Parathyroid adenoma (tissue), 2 donors: ENCODE data around the gene LIMK2.
"Not testable (repeated sequence)": the region's sequence is repeated elsewhere in the genome, so short reads cannot be mapped to it uniquely, and the experiment has no call there.

ENCODE experiments used
- H2AFZ ChIP-seq: fragments of 300-600 bp; sonication (generic); one replicate; pipeline ENCODE4 v1.7.0; 2017; ENCODE audit warnings: antibody characterized with exemption, mild to moderate bottlenecking
- H3K27ac ChIP-seq: fragments of 300-600 bp; sonication (generic); one replicate; pipeline ENCODE4 v1.7.0; 2017
- H3K27me3 ChIP-seq: fragments of 300-600 bp; sonication (generic); one replicate; pipeline ENCODE4 v1.7.0; 2017; ENCODE audit warnings: low read length; ENCODE audit not compliant: control insufficient read depth, insufficient read depth
- H3K36me3 ChIP-seq: fragments of 300-600 bp; sonication (generic); one replicate; pipeline ENCODE4 v1.7.0; 2017; ENCODE audit warnings: low read length; ENCODE audit not compliant: control insufficient read depth, insufficient read depth
- H3K4me1 ChIP-seq: fragments of 300-600 bp; sonication (generic); one replicate; pipeline ENCODE4 v1.7.0; 2017; ENCODE audit warnings: control low read depth
- H3K4me2 ChIP-seq: fragments of 300-600 bp; sonication (generic); one replicate; pipeline ENCODE4 v1.7.0; 2017; ENCODE audit warnings: low read length
- H3K4me3 ChIP-seq: fragments of 300-600 bp; sonication (generic); one replicate; pipeline ENCODE4 v1.7.0; 2017; ENCODE audit warnings: low read depth, low read length
- H3K79me2 ChIP-seq: fragments of 300-600 bp; sonication (generic); one replicate; pipeline ENCODE4 v1.7.0; 2017; ENCODE audit warnings: control low read depth
- H3K9ac ChIP-seq: fragments of 300-600 bp; sonication (generic); one replicate; pipeline ENCODE4 v1.7.0; 2017; ENCODE audit warnings: mild to moderate bottlenecking
- H3K9me3 ChIP-seq: fragments of 300-600 bp; sonication (generic); one replicate; pipeline ENCODE4 v1.7.0; 2017; ENCODE audit warnings: low read length; ENCODE audit not compliant: control insufficient read depth
- TF ChIP-seq, protein P1 (sequence below): fragments of 300-600 bp; sonication (generic); IDR thresholded peaks from one replicate; pipeline ENCODE4 v1.7.0; 2017; ENCODE audit warnings: antibody characterized with exemption, mild to moderate bottlenecking
- donor health status: primary hyperparathyroidism.

Gene LIMK2

DNA sequence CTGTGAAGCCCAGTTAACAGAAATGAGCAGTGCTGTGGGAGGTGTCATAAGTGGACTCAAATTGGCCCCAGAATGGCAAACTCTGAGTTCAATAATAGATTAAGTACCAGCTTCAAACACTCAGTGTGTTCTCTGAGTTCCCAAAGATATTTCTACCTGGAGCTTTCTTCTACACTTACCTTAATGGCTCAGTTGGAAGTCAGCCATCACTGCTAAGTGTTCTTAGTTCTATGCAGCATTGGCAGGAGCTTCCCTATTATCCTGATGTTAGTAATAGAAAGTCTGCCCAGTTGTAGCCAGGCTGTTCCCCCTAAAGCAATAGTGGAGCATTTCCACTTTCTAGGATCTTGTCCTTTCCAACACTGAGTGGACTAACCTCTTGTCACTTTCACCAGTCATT is 89.9 kb downstream of the LIMK2 start:
- no peak overlapping the region for H2AFZ ChIP-seq
- no peak overlapping the region for H3K27ac ChIP-seq
- H3K4me1 ChIP-seq, result no peaks in the 10 kb centered on the region
- H3K4me3 ChIP-seq, result no peak overlapping the region
- no peaks in the 10 kb centered on the region for H3K9me3 ChIP-seq
- H3K36me3 ChIP-seq, result no peaks in the 10 kb centered on the region
- H3K27me3 ChIP-seq, result no peaks in the 10 kb centered on the region
- TF ChIP-seq, protein P1, sequence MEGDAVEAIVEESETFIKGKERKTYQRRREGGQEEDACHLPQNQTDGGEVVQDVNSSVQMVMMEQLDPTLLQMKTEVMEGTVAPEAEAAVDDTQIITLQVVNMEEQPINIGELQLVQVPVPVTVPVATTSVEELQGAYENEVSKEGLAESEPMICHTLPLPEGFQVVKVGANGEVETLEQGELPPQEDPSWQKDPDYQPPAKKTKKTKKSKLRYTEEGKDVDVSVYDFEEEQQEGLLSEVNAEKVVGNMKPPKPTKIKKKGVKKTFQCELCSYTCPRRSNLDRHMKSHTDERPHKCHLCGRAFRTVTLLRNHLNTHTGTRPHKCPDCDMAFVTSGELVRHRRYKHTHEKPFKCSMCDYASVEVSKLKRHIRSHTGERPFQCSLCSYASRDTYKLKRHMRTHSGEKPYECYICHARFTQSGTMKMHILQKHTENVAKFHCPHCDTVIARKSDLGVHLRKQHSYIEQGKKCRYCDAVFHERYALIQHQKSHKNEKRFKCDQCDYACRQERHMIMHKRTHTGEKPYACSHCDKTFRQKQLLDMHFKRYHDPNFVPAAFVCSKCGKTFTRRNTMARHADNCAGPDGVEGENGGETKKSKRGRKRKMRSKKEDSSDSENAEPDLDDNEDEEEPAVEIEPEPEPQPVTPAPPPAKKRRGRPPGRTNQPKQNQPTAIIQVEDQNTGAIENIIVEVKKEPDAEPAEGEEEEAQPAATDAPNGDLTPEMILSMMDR, result no peak
- H3K9ac ChIP-seq, result no peak overlapping the region
- no peaks in the 10 kb centered on the region for H3K79me2 ChIP-seq
- H3K4me2 ChIP-seq, result no peak overlapping the region

DNA sequence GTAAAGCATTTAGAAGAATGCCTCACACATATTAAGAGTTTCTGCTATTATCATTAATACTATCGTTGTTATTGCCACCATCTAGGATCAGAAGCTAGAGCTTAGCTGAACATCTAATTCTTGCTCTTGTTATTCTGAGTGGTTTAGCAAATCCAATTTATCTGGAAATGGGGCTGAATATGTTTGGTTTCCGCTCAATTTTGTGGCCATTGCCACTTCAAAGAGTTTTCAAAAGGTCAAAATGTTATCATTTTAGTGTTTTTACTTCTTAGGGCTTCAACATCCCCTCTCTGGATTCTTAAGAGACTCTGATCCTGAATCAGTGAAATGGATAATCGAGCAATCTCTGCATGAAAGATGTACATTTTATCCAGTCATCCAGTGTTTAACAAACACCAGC is 90.4 kb downstream of the LIMK2 start:
- no peak overlapping the region for H3K4me2 ChIP-seq
- H3K27ac ChIP-seq, result no peak overlapping the region
- H3K36me3 ChIP-seq, result no peaks in the 10 kb centered on the region
- no peaks in the 10 kb centered on the region for H3K27me3 ChIP-seq
- H2AFZ ChIP-seq, result no peak overlapping the region
- no peaks in the 10 kb centered on the region for H3K4me1 ChIP-seq
- no peaks in the 10 kb centered on the region for H3K79me2 ChIP-seq
- no peaks in the 10 kb centered on the region for H3K9me3 ChIP-seq
- TF ChIP-seq, protein P1, result no peak
- H3K4me3 ChIP-seq, result no peak overlapping the region
- no peak overlapping the region for H3K9ac ChIP-seq

GRCh38 chr22:31305194-31305593 is 93.1 kb downstream of the LIMK2 start:
- no peaks in the 10 kb centered on the region for H3K36me3 ChIP-seq
- H3K27ac ChIP-seq, result no peak overlapping the region
- H3K79me2 ChIP-seq, result no peaks in the 10 kb centered on the region
- H3K4me1 ChIP-seq, result no peaks in the 10 kb centered on the region
- H3K9ac ChIP-seq, result no peak overlapping the region
- no peaks in the 10 kb centered on the region for H3K9me3 ChIP-seq
- no peak overlapping the region for H3K4me3 ChIP-seq
- H2AFZ ChIP-seq, result no peak overlapping the region
- no peak overlapping the region for H3K4me2 ChIP-seq
- no peaks in the 10 kb centered on the region for H3K27me3 ChIP-seq
- TF ChIP-seq, protein P1, result no peak

- TF ChIP-seq, protein P1, result no peak
- Histone ChIP-seq H3K27me3 (no peaks in the 10 kb centered on the region), H2AFZ (no peak overlapping the region), H3K27ac (no peak overlapping the region), H3K4me2 (no peak overlapping the region), H3K9ac (no peak overlapping the region), H3K4me1 (no peaks in the 10 kb centered on the region), H3K4me3 (no peak overlapping the region), H3K79me2 (no peaks in the 10 kb centered on the region), H3K9me3 (no peaks in the 10 kb centered on the region), H3K36me3 (no peaks in the 10 kb centered on the region)
Observed at GRCh38 chr22:31308181-31308580, 96.1 kb downstream of the LIMK2 start.

DNA sequence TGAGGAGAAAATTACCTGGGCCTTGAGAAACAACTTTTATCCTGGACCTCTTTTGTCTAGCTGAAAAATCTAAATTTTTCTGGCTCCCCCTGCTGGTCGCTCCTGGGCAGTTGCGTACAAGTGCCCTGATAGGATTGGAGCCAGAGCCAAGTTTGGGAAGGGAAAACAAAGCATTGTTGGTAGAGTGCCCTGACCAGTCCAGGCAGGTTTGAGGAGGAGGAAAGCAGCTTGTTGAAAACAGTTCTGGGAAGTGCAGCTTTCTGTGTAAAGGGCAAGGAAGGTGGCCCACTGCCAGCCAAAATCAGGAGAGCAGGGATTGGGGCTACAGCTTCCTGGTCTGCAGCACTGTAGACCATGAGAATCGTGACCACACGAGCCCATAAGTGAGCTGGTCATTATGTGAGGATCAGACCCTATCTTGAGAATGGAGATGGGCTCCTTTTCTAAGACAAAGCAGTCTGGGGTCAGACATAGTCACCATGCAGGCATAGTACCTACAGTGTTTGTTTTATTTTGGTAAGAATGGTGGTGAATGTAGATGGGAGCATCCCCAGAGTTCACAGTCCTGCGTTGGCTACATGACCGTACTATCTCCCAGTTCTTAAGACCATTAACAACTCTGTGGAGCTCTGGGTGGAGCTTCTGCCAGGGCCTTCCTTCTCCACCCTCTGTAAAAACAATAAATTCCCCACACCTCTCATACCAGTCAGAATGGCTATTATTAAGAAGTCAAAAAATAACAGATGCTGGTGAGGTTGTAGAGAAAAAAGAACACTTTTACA is 101.5 kb downstream of the LIMK2 start:
- H3K9ac ChIP-seq, result no peak overlapping the region

DNA sequence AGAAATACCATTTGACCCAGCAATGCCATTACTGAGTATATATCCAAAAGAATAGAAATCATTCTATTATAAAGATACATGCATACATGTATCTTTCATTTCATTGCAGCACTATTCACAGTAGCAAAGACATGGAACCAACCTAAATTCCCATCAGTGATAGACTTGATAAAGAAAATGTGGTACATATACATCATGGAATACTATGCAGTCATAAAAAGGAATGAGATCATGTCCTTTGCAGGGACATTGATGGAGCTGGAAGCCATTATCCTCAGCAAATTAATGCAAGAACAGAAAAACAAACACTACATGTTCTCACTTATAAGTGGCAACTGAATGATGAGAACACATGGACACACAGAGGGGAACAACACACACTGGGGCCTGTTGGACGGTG is 102.1 kb downstream of the LIMK2 start:
- H2AFZ ChIP-seq, H3K36me3 ChIP-seq, H3K79me2 ChIP-seq, H3K27me3 ChIP-seq, H3K4me2 ChIP-seq, H3K27ac ChIP-seq, H3K4me1 ChIP-seq, H3K9ac ChIP-seq, H3K4me3 ChIP-seq, H3K9me3 ChIP-seq: not testable (repeated sequence)

More for the DNA sequence above, 101.5 kb downstream of the LIMK2 start:
- H3K4me1 ChIP-seq, result no peaks in the 10 kb centered on the region
- TF ChIP-seq, protein P1, result peak; percentile 79
- no peaks in the 10 kb centered on the region for H3K27me3 ChIP-seq
- H3K9me3 ChIP-seq, result no peaks in the 10 kb centered on the region
- peak overlapping the region; percentile 24 for H3K4me2 ChIP-seq
- H3K4me3 ChIP-seq, result no peak overlapping the region
- peak overlapping the region; percentile 36 for H2AFZ ChIP-seq
- peak overlapping the region; percentile 37 for H3K27ac ChIP-seq
- H3K36me3 ChIP-seq, result no peaks in the 10 kb centered on the region
- H3K79me2 ChIP-seq, result no peaks in the 10 kb centered on the region
